ENCODE data around the gene RAB20. TPM values are rescaled to one million over a fixed set of nuclear protein-coding genes. Genes with fewer than 3 reads are reported as not detected.

The RAB20 gene
- total RNA-seq, 1 experiment from 2014 or later = 7.9 TPM

GRCh38 chr13:110565296-110565695 is 3.8 kb upstream of the RAB20 start:
- no peaks in the 10 kb centered on the region; the same call in 1 of the 2 replicates for H3K36me3 ChIP-seq (ENCODE audit: control insufficient read depth, insufficient read depth, low read length)
- CTCF ChIA-PET = no interaction called here
- no peaks in the 10 kb centered on the region for H3K9me3 ChIP-seq (ENCODE audit: control insufficient read depth, insufficient read depth, low read depth, low read length)
- H3K27me3 ChIP-seq (ENCODE audit: control insufficient read depth, insufficient read depth, low read length) = no peaks in the 10 kb centered on the region
- no TSS peak for BruUV-seq (replicated peaks)
- ATAC-seq (no peak), DNase-seq (ENCODE audit: low read depth, low spot score) (no peak)
- intact Hi-C loops (cut with micrococcal nuclease; ENCODE audit: unreplicated experiment) = no loop called here
- POLR2A ChIA-PET = no interaction called here
- TF ChIP-seq SIN3A (IDR thresholded peaks at IDR 0.05; ENCODE audit: borderline replicate concordance, insufficient read depth, low read depth, low read length) (no peak), TCF7L2 (IDR thresholded peaks at IDR 0.05; ENCODE audit: low read depth, low read length) (no peak), CTCF (IDR thresholded peaks at IDR 0.05) (no peak), POLR2AphosphoS5 (IDR thresholded peaks at IDR 0.05; ENCODE audit: low read depth, low read length) (no peak), REST (IDR thresholded peaks at IDR 0.05; ENCODE audit: insufficient read depth in 1 of 2, low read depth in 2 of 2, low read length in 1 of 2) (no peak)
- no peaks in the 10 kb centered on the region; the same call in 1 of the 2 replicates for H3K4me1 ChIP-seq (ENCODE audit: control insufficient read depth, insufficient read depth, low read length)
- in situ Hi-C loops (cut with HindIII; ENCODE audit: low pct_unique_long_range_greater_than_20kb, low sequenced_read_pairs) = no loop called here
- no peak overlapping the region for H3K4me3 ChIP-seq (ENCODE audit: low read depth in 2 of 2, low read length in 2 of 2)
- no peak overlapping the region for H3K27ac ChIP-seq (ENCODE audit: low read length)

GRCh38 chr13:110564472-110564985 is 3.0 kb upstream of the RAB20 start:
- intact Hi-C loops (cut with micrococcal nuclease; ENCODE audit: unreplicated experiment) (no loop called here), in situ Hi-C loops (cut with HindIII; ENCODE audit: low pct_unique_long_range_greater_than_20kb, low sequenced_read_pairs) (no loop called here)
- Histone ChIP-seq H3K36me3 (ENCODE audit: control insufficient read depth, insufficient read depth, low read length) (no peaks in the 10 kb centered on the region; the same call in 1 of the 2 replicates), H3K9me3 (ENCODE audit: control insufficient read depth, insufficient read depth, low read depth, low read length) (no peaks in the 10 kb centered on the region), H3K27me3 (ENCODE audit: control insufficient read depth, insufficient read depth, low read length) (no peaks in the 10 kb centered on the region), H3K4me3 (ENCODE audit: low read depth in 2 of 2, low read length in 2 of 2) (no peak overlapping the region), H3K27ac (ENCODE audit: low read length) (no peak overlapping the region), H3K4me1 (ENCODE audit: control insufficient read depth, insufficient read depth, low read length) (no peaks in the 10 kb centered on the region; the same call in 1 of the 2 replicates)
- CTCF ChIA-PET = no interaction called here
- no TSS peak for BruUV-seq (replicated peaks)
- no peak for ATAC-seq
- no peak for DNase-seq (ENCODE audit: low read depth, low spot score)
- POLR2A ChIA-PET = interaction anchor here (0.5 kb wide), 1 partner anchor 148 kb away, joined by 3 read pairs; no protein-coding TSS in a partner anchor
- TF ChIP-seq REST (IDR thresholded peaks at IDR 0.05; ENCODE audit: insufficient read depth in 1 of 2, low read depth in 2 of 2, low read length in 1 of 2) (no peak), TCF7L2 (IDR thresholded peaks at IDR 0.05; ENCODE audit: low read depth, low read length) (no peak), CTCF (IDR thresholded peaks at IDR 0.05) (no peak), SIN3A (IDR thresholded peaks at IDR 0.05; ENCODE audit: borderline replicate concordance, insufficient read depth, low read depth, low read length) (no peak), POLR2AphosphoS5 (IDR thresholded peaks at IDR 0.05; ENCODE audit: low read depth, low read length) (no peak)
